LNCAP (cell line): ENCODE results near the gene EHMT1.

Source experiments
- CTCF ChIP-seq: fragments of 450-650 bp; IDR thresholded peaks from 2 replicates; pipeline ENCODE4 v1.5.1; 2017; ENCODE audit warnings: mild to moderate bottlenecking

The EHMT1 gene

GRCh38 chr9:137664676-137665075 lies 45.9 kb downstream of the EHMT1 start:
- TF ChIP-seq CTCF: no peak

- TF ChIP-seq CTCF: no peak
Observed at GRCh38 chr9:137665226-137665625, 46.4 kb downstream of the EHMT1 start.

- TF ChIP-seq CTCF: no peak
Observed at GRCh38 chr9:137665697-137666512, 47.1 kb downstream of the EHMT1 start.

- no peak for TF ChIP-seq CTCF
Observed at GRCh38 chr9:137666513-137666822, 47.7 kb downstream of the EHMT1 start.

- no peak for TF ChIP-seq CTCF
Observed at GRCh38 chr9:137666955-137667670, 48.3 kb downstream of the EHMT1 start.

- TF ChIP-seq CTCF: no peak
Observed at GRCh38 chr9:137668203-137668602, 49.4 kb downstream of the EHMT1 start.

- no peak for TF ChIP-seq CTCF
Observed at GRCh38 chr9:137669261-137669672, 50.5 kb downstream of the EHMT1 start.
